Measurements from ENCODE around the gene SAP30BP.

The SAP30BP gene

DNA sequence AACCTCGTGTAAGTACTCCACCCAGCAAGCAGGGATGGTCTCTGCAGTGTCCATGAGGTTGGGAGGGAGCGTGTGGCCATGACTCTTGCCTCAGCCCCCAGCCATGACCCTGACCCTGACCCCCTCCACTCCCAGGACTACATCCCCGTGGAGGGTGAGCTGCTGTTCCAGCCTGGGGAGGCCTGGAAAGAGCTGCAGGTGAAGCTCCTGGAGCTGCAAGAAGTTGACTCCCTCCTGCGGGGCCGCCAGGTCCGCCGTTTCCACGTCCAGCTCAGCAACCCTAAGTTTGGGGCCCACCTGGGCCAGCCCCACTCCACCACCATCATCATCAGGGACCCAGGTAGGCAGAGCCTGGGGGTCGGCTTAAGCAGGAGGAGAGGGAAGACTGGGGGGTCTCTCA, 81.6 kb downstream of the SAP30BP start:
- no peak for DNase-seq

DNA sequence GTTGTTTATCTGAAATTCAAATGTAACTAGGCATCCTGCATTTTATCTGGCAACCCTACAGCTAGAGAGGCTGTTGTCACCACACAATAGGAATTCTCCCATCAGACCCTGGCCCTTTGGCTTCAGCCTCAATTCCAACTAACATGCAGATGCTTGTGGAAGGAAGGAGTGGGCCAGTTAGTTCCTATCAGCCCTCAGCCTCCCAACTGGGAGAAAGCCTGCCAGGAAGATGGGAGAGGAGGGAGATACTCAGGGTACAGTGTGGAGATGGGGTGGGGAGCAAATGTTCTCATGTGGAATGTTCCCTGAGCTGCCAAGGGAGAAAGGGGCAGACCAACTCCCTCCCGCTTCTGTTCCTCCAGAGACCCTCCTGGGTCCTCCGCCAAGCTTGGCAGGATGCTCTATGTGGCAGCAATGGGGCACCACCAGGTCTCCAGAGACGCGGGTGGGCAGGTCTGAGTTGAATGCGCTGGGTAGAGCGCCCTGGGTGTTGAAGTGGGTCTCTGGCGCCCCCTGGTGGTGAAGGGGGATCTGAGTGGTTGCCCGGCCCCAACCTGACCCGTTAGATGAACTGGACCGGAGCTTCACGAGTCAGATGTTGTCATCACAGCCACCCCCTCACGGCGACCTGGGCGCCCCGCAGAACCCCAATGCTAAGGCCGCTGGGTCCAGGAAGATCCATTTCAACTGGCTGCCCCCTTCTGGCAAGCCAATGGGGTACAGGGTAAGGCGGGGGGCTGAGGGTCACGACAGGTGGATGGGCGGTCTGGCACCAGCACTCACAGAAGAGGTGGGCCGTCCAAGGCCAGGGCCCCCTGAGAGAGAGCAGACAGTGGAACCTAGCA, 82.6 kb downstream of the SAP30BP start:
- peak; percentile 85 for DNase-seq

DNA sequence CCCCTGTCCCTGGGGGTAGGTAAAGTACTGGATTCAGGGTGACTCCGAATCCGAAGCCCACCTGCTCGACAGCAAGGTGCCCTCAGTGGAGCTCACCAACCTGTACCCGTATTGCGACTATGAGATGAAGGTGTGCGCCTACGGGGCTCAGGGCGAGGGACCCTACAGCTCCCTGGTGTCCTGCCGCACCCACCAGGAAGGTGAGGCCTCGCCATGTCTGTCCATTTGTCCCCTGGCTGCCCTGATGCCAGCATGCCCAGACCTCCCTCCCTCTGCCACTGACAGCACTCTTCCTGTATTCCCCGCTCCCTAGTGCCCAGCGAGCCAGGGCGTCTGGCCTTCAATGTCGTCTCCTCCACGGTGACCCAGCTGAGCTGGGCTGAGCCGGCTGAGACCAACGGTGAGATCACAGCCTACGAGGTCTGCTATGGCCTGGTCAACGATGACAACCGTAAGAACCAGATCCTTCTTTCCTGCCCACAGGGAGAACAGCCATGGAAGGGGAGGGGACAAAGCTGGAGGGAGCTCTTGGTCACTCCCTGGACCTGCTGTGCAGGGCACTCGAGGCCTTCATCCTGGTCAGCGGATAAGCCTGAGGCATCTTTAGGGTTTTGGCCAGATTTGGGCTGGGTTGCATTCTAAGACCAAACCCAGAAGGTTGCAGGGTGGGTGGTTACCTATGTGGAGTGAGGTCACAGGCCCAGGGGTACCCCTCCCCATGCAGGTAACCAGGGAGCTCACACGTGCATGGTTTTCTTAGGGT, 83.7 kb downstream of the SAP30BP start:
- DNase-seq: no peak

- DNase-seq: no peak
These were observed 84.7 kb downstream of the SAP30BP start for GRCh38 chr17:75751676-75752404.

- DNase-seq: no peak
These were observed 85.2 kb downstream of the SAP30BP start for GRCh38 chr17:75752405-75752709.

DNA sequence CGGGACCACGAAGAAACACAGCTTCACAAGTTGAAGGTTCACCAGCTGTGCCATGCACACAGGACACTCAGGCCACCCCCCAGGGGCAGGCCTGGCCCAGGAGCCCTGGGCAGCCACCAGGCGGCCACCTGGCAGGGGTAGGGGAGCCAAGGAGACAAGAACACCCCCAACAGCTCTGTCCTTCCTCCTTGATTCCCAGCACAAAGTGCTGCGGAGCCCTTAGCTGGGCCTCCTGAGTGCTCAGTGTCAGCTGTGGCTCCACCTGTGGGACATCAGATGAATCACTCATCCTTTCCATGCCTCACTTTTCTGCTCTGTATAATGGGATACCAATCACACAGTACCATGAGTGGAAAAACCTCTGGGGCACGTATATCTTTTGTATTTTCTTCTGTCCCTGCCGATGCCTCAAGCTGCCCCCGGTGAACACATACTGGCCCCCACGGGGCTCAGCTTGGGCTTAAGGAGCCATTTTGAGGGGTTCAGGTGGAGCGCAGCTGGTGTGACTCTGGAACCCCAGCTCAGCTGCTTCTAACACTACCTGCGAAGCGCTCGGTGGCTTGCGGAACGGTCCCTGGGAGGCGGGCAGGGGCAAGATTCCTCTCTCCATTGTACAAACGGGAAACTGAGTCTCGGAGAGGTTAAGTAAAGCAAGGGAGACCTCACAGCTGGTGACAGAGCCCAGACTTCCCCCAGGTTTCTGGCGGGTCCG, 85.8 kb downstream of the SAP30BP start:
- no peak for DNase-seq

DNA sequence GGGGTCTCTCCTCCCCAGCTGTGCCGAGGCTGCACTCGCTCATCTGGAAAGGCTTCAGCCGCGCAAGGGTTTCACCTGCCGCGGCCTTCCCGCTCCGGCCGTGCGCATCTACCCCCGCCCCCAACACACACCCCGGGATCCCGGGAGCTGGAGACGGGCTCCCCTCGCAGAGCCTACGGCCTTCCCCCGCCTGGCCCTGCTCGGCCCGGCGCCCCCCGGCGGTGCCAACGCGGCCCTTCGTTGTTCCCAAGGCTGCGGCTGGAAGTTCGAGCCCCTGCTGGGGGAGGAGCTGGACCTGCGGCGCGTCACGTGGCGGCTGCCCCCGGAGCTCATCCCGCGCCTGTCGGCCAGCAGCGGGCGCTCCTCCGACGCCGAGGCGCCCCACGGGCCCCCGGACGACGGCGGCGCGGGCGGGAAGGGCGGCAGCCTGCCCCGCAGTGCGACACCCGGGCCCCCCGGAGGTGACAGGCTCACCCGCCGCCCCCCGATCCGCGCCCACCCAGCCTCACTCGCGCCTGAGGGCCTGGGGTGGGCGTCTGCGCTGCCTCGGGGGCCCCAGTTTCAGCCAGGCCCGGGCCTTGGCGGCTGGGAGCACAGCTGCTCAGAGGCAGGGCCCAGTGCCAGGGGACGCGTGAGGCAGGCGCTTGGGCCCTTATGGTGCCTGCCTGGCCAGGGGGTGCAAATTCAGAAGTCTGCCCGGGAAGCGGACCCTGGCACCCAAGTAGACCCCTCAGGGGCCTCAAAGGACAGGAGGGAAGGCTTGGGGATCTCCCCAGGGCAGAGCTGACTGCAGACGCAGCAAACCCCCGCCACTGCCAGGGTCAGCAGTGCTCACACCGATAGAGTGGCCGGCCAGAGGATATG, 86.6 kb downstream of the SAP30BP start:
- peak; percentile 57 for DNase-seq

DNA sequence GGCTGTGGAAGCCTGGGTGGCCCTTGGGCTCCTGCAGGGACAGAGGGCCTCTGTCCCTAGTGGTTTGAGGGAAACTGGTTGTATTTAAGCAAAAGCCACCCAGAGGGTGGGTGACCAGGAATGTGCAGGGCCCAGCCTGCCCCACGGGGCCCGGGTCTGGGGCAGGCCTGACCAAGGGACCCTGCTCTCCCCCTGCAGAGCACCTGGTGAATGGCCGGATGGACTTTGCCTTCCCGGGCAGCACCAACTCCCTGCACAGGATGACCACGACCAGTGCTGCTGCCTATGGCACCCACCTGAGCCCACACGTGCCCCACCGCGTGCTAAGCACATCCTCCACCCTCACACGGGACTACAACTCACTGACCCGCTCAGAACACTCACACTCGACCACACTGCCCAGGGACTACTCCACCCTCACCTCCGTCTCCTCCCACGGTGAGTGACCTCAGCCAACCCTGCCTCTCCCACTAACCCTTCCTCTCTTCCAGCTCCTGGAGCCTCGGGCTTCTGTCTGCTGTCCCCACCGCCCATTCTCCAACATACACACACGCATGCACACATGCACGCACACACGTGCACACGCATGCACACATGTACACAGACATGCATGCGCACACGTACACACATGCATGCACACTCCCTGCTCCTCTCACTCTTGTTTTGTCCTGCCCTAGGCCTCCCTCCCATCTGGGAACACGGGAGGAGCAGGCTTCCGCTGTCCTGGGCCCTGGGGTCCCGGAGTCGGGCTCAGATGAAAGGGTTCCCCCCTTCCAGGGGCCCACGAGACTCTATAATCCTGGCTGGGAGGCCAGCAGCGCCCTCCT, 87.5 kb downstream of the SAP30BP start:
- DNase-seq: no peak

DNA sequence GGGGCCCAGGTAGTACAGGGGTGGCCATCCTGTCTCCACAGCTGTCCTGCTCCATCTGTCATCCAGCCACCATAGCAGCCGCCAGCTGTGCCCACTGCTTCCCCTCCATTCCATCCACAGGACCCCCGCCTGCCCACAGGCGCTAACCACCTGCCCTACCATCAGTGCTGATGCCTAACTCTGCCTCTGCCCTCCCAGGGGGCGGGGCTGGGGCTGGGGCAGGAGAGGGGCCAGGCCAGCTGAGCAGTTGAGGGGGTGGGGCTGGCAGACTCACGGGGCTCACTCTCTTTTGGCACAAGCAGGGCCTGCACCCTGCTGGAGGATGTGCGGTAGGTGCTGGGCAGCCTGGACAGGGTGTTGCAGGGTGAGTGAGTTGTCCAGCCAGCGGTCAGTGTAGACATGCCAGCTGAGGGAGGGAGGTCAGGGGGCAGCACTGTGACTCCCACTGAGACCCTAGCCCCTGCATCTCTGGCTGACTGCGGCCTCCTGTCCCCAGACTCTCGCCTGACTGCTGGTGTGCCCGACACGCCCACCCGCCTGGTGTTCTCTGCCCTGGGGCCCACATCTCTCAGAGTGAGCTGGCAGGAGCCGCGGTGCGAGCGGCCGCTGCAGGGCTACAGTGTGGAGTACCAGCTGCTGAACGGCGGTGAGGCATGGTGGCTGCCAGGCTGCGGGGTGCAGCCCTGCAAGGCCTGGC, 88.2 kb downstream of the SAP30BP start:
- no peak for DNase-seq

DNA sequence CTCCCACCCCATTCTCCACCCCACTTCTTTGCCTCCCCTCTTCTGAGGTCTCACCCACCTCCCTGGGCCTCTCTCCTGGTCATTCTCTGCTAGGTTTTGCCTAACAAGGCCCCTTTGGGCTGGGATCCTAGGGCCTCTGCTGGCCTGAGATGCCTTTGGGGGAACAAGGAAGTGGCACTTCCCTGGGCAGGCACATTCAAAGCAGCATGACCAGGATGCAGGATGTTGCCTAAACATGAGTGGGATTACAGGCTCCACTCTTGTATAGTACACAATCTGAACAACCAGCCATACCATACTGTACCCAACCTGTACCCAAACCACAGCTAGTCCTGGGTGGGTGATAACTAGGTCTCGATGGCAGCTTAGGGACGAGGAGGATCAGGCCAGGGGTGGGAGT, 88.9 kb downstream of the SAP30BP start:
- DNase-seq: no peak

GRCh38 chr17:75756451-75757085, 89.4 kb downstream of the SAP30BP start:
- no peak for DNase-seq

DNA sequence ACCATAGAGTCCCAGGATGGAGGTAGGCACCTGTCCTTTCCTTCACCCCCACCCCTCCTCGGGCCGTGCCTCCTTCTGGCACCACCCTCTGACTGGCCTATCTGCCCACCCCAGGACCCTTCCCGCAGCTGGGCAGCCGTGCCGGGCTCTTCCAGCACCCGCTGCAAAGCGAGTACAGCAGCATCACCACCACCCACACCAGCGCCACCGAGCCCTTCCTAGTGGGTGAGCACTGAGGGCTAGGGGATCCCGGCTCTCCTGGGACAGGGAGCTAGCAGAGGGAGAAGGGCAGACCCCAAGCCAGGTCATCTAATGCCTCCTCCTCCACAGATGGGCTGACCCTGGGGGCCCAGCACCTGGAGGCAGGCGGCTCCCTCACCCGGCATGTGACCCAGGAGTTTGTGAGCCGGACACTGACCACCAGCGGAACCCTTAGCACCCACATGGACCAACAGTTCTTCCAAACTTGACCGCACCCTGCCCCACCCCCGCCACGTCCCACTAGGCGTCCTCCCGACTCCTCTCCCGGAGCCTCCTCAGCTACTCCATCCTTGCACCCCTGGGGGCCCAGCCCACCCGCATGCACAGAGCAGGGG, 90.0 kb downstream of the SAP30BP start:
- no peak for DNase-seq
